GM19328 (cell line): ENCODE measurements around the gene PKNOX2.

Source experiments
- ATAC-seq: cut with Tn5 transposase; IDR thresholded peaks from one replicate; pipeline ENCODE4 v1.9.1; 2021; ENCODE audit warnings: mild to moderate bottlenecking, moderate library complexity; ENCODE audit not compliant: unreplicated experiment

PKNOX2 gene

DNA sequence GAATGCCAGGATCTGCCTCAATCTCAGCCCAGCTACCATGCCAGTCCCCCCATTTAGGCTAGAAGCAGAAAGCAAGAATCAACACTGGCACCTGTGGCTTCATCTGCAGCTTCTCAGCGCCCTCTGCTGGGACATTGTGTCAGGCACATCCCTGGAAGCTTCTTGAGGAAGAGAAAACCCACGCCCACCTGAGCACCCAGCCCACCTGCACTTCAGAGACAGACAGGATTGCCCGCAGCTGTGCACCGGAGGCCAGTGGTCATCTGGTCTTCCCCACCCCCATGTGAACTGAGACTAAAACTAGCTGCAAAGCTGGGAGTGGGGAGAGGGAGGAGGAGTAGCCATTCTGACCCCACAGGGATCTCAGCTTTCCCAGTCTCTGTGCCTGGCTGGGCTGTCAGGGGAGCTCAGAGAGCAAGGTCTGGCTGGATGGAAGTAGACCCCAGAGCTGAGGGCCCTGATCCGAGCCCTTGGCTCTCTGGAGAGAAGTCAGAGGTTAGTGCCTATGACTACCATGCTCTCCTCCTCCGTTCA, 264.7 kb downstream of the PKNOX2 start:
- no peak for ATAC-seq

DNA sequence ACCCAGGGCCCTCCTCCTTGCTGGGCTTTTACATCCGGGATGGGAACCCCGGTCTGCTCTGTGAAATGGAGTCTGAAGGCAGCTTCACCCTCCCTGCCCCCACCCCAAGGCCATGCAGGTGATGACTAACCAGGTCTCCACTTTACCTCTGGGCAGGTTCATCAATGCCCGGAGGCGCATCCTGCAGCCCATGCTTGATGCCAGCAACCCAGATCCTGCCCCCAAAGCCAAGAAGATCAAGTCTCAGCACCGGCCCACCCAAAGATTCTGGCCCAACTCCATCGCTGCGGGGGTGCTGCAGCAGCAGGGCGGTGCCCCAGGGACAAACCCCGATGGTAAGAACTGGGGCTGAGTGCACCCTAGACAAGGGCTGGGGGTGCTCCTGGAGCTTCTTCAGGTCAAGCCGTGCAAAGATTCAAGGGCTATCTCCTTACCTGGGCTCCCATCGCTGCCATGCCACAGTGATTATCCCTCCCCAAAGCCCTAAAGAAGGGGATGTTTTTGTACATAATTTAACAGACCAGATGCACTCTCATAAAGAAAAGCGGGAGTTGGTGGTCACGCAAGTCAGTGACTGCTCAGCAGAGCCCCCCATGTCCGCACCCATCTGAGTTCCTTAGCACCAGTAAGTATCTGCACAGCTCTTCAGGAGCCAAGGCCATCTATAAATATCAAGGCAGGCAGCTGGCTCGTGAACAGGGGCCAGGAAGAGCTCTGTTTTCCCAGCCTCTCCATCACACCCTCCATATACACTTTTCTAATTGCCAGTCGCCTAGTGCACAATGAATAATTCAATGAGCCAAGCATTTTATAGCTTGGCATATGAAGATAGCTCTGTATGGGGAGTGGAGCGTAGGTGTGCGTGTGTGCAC, 265.5 kb downstream of the PKNOX2 start:
- ATAC-seq: no peak

DNA sequence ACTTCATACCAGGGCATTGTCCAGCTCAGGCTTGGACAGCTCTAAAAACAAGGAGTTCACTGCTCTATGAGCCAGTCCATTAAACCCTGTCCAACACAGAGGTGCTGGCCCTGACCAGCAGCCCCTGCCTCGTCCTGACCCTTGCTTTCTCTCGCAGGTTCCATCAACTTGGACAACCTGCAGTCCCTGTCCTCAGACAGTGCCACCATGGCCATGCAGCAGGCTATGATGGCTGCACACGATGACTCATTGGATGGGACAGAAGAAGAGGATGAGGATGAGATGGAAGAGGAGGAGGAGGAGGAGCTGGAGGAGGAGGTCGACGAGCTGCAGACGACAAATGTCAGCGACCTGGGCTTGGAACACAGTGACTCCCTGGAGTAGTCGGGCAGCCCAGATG, 266.5 kb downstream of the PKNOX2 start:
- ATAC-seq: no peak

DNA sequence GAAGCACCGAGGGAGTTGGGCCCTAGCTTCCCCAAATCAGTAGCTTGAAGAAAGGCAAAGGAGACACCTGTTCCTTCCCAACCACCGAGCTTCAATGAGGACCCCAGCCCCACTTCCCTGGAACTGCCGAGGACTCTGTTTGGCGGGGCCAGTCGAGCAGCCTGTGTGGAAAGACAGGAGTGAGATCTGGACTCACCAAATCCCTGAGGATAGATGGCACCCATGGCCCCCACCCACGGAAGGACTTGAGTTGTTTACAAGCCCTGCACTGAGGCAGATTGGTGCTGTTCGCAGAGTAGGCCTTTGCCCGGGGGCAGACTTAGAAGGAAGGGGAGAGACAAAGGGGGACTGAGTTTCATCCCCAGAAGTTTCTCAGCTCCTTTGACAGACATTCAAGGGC, 266.9 kb downstream of the PKNOX2 start:
- no peak for ATAC-seq

DNA sequence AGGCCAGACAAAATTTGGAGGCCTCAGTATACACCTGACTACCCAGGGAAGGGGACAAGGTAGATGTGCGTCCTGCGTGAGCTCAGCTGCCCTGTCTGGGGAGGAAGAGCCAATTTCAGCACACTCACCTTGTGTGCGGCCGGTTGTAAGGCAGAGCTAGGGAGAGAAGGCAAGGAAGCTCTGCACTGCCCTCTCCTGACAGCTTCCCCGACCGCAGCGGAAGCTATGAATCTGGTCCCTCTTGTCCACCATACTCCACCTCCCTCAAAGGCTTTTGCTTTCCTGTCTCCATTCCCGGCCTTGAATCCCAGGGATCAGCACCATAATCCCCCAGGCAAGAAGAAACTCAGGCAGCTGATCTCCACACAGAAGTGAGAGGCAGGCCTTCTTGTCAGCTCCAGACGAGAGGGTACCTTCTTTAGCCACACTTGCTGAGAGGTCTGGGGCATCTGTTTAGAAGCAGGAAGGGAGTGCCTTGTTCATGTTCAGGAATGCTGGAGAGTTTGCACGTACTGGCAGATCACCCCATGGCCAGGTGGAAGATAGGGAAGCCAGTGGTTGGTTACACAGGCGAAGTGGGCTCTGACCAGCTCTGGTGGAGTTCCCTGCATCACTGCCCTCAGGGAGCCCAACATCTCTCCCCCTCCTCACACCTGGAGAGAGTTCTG, 269.0 kb downstream of the PKNOX2 start:
- peak; percentile 69 for ATAC-seq

DNA sequence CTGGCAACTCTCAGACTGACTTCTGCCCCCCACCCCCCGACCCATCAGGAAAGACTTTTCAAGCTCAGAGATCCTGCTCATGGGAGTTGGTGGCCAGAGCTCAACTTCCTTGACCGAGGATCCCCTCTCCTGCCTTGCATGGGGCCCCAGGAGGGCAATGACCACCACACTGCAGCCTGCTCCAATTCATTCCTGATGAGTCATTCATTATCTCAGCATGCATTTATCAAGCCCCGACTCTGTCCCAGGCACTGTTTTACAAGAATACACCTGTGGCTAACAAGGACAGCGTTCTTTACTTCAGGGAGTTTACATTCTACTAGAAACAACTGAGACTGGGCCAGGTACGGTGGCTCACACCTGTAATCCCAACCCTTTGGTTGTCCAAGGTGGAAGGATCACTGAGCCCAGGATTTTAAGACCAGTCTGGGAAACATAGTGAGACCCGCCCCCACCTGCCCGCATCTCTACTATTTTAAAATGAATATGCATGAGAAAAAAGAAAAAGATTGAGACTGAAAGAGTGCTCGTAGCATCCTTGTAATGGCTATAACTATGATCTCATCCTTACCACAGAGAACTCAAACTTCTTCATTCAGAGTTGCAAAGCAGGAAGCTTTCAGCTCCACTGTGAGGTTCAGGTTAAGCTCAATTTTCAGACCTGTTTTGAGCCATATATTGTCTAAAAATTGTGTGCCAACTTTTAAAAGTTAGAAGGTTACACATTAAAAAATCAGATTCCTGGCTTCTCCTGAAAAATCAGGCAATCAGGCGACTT, 271.1 kb downstream of the PKNOX2 start:
- ATAC-seq: no peak

DNA sequence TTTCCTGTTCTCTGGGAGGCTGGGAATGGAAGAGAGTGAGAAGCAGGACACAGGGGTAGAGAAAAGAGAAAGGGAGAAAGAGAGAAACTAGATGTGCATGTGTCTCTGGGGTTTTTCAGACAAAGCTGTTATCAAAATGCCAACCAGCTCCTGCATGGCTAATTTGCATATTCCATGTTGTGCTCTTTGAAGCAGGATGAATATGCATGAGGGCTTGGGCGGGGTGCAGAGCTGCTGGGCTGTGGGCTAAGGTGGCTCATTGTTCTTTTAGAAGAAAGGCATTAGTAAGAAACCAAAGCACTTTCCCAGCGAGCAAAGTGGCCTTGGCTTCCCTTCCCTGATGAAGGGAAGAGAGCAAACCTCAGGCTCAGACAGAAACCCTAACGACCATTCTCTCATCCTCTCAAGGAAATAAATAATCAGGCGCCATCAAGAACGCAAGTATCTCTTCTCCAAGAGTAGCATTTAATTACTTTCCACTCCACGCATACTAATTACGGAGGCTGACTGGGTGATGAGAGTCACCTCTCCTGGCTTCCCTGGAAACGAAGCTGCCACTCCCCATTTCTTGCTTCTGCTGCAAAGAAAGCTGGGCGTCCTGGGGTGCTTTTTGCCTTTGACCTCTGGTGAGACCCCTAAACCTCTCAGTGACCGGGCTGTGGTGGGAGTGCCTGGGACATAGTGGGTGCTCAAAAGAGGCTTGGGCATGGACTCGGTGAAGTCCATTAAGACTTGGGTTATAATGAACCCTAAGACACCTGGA, 277.3 kb downstream of the PKNOX2 start:
- no peak for ATAC-seq

DNA sequence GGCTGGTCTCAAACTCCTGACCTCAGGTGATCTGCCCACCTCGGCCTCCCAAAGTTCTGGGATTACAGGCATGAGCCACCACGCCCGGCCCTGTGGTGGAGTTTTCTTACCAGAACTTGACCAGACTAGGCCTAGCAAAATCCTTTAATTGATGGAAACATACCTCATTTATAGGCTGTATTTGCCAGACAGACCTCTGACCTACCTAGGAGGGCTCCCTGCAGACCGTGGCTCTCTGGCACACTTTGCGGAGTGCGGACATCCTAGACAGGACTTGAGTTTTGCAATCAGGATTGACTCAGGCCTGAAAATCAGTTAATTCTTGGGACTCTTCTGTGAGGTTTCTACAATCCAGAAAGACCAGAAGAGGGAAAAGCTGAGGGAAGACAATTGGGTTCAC, 278.4 kb downstream of the PKNOX2 start:
- ATAC-seq: no peak

DNA sequence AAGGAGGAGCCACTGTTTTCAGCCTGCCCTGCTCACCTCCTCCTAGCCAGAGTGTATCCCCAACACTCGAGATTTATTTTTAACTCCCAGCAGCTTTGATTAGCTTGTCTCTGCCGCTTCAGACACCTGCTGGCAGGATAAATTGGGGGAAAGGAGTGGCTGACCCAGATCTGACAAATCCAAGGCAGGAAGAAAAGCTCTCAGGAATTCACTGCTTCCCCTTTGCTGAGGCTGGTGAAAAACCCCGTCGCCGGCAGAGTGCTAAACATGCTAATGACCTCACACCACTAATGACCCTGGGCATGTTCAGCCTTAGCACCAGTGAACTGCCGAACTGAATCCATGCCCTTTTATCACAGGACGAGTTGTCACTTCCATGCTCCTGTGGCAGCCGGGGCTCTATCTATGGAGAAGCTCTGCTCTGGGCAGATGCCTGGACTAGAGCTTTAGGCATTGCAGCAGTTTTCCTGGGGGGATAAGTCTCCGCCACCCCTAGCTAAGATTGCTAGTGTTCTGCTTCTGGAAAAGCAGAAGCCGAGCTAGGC, 279.3 kb downstream of the PKNOX2 start:
- ATAC-seq: no peak

DNA sequence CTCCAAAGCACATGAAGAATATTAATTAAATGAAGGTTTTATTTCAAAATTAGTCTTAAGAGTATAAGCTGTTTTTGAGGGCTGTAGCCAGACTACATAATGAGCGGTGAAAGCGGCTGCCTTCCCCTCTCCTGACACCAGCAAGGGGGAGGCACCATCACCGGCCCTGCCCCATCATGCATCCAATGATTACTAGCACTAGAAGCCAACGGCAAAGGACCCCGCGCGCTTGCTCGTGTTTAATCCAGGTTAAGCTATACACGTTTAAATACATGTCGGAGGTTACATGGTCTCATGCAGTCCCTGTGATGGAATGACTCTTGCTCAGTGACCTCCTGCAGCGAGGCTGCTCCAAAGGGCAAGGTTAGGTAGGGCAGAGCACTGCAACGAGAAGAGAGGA, 281.2 kb downstream of the PKNOX2 start:
- no peak for ATAC-seq

DNA sequence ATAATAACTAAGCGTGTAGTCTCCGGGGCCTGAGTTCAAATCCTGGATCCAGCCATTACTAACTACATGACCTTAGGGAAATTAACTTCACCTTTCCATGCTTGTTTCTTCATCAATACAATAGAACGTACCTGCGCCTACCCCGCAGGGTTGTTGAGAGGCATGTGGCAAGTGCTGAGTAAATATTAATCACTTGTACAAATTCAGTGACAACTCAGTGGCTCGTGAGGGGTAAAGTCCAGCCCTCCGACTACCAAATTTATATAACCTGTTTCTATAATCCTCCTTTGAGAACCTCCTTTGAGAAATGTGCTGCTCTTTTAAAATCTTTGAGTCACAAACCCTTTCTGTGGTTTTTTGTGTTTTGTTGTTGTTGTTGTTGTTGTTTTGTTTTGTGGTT, 281.7 kb downstream of the PKNOX2 start:
- ATAC-seq: no peak

DNA sequence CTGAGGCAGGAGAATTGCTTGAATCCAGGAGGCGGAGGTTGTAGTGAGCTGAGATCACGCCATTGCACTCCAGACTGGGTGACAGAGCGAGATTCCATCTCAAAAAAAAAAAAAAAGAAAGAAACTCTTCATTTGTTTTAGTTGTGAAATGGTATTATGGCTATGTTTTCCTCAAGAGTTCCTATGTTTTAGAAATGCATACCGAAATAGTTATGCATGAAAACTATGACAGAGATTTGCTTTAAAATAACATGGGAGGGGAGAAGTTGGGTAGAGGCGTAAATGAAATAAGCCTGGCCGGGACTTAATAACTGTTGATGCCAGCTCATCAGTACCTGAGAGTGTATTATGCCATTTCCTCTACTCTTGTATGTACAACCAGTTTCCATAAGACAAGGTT, 283.2 kb downstream of the PKNOX2 start:
- ATAC-seq: no peak

DNA sequence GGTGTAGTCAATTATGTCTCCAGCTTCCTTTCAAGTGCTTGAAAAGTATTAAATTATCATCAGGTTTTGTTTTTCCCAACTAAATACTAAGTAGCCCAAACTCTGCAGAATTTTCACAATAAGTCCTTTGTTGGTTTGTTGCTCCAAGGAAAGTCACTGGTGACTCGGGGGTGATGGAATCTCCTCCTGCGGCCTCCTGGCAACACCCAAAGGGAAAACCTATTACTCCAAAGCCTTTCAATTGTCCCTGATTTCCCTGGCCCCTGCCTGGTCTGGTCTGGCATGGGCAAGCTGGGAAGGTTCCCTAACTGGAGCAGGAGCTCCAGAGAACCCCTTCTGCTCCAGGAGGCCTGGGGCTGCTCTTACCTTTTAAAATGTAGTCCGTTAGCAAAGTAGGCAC, 283.6 kb downstream of the PKNOX2 start:
- no peak for ATAC-seq

DNA sequence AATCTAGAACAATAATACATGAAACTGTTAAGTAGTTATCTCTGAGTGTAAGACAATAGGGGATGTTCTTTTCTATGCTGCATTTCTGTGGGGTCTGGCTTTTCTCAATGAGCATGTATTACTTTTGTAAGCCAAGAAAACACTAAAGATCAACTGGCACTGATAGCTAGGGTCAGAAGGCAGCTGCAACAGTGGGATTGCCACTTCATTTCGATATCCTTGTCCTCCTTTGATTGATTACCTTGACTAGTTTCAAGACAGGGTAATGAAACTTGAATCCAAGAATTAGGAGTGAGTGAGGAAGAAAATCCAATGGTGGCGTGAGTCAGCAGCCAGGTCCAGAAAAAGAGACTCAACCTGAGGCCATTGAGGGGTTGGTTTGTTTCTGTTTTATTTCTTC, 285.0 kb downstream of the PKNOX2 start:
- no peak for ATAC-seq

DNA sequence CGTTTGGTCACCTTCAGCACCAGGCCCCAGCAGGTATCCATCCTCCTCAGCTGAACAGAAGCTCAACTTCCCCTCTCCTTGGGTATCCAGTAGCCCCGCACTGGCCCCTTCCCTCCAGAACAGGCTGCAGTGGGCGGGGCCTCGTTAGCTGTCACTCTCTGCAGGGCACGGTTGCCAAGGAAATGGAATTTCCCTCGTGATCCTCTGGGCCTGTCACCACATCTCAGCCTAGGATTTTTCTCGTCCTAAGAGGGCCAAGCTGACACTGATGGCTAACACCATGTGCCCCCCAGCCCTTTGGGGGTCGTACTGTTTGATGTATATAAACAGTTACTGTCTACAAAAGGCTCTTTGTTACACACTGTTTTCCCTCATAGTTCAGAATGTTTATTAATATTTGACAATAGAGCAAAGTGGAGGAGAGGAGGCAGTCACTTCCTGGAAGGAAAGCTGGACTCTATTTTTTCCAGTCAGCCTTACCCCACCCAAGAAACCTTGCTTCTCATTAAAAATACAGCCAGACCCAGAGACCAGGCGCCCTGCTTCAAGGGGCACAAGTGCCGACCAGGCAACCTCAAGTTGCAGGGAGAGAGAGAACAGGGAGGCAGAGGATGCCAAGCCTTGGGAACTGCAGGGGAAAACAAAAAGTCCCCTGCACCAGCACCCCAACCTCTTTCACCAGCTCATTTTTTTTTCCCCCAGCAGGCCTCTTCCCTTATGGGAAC, 287.0 kb downstream of the PKNOX2 start:
- ATAC-seq: no peak

DNA sequence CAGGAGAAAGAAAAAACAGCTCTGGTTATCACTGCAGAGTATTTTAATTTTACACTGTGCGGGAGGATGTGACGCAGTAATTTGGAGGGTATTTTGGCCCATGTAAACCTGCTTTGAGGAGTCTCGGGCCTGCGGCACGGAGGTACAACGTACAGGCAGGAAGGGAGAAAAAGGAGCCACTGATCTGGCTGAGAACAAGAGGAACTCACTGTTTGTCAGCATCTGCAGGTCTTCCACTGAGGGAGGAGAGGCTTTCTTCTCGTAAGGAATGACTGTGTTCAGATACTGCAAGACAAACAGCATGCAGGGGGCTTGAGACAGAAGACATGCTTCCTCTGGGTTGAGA, 287.5 kb downstream of the PKNOX2 start:
- no peak for ATAC-seq

DNA sequence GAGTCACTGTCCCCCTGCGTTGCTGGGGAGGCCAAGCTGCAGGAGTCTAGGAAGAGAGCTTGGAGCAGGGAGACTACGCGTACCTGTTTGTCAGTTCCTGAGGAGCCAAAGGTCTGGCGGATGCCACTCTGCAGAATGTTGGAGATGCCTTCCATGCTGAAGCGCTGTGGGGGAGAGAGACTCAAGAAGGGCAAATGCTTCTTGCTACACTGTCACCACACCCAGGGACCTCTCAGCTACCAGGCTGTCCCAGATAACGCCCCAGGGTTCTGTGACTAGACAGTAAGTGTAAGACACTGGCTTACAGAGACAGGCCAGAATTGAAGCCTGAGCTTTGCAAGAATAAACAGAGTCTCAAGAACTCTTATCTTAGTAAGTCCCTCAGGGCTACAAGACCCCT, 289.5 kb downstream of the PKNOX2 start:
- ATAC-seq: no peak

DNA sequence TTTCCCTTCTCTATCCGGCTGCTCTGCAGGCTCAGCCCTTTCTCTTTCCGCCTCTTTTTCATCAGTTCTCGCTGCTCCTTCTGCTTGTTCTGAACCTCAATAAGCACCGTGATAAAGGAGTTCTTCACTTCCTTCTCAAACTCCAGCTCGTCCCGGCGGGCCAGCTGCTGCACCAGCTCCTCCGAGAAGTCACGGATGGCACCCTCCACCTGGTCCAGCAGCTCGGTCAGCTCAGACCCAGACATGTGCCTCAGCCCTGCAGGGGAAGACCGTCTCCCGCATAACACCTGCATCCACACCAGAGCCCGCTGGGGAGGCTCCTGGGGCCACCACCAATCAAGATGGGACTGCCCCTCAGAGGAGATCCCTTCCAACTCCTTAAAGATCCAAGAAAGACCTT, 291.3 kb downstream of the PKNOX2 start:
- ATAC-seq: no peak

DNA sequence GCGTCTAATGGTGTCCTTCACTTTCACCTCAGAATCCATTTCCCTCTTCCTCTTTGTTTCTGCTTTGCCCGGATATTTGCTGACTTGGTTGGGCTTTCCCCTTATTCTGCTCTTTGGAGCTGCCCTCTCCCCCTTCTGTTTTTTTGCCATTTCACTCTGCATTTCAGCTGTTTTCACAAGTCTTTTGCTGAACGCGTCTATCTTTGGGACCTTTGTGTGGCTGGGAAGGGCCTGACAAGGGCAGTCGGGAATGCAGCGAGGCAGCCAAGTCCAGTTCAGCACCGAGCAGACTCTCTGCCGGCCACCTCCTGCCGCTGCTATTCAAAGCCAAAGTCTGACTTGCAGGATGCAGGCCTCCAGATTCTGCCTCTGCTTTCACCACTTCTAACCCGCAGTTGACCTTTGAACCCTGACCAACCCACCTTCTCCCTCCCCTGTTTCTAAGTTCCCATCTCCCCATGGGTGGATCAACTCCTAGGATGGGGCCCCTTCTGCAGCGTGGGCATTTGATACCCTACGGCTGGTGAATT, 293.3 kb downstream of the PKNOX2 start:
- no peak for ATAC-seq

DNA sequence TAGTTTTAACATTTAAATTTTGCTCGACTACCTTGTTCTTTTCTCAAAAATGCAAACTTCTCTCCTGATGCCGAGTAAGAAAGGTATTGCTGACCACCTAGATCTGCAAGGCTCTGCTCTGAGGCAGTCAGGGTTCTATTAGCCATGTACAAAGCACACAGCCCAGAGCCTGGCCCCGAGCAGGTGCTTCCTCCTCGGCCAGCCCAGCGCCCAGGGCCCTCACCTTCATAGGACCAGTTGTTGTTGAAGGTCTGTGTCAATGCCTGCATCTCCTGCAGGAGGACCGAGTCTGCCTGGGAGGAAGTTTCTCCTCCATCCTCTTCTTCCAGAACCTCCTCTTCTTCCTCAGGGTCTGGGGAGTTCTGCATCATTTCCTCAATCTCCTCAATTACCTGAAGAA, 295.7 kb downstream of the PKNOX2 start:
- no peak for ATAC-seq
